ENCODE results near the gene CRELD2. TPM values are rescaled to one million over a fixed set of nuclear protein-coding genes. Genes with fewer than 3 reads are reported as not detected.

Gene CRELD2
- total and polyA plus RNA-seq, 8 donors: 19.4 to 83.0 (median 38.0) TPM

- Histone ChIP-seq H3K27ac (peak overlapping the region; percentile 94 to 98 (median 98)), H3K9me3 (no peaks in the 10 kb centered on the region), H3K27me3 (no peaks in the 10 kb centered on the region), H3K4me3 (peak overlapping the region; percentile 81 to 99 (median 88)), H3K36me3 (peaks cover 35 to 43% (median 39%) of the 10 kb centered on the region in 4 donors), H3K4me1 (peaks cover 63 to 78% (median 76%) of the 10 kb centered on the region in 4 donors)
- no peak for TF ChIP-seq POLR2A (IDR thresholded peaks at IDR 0.05)
- TF ChIP-seq, protein P1, sequence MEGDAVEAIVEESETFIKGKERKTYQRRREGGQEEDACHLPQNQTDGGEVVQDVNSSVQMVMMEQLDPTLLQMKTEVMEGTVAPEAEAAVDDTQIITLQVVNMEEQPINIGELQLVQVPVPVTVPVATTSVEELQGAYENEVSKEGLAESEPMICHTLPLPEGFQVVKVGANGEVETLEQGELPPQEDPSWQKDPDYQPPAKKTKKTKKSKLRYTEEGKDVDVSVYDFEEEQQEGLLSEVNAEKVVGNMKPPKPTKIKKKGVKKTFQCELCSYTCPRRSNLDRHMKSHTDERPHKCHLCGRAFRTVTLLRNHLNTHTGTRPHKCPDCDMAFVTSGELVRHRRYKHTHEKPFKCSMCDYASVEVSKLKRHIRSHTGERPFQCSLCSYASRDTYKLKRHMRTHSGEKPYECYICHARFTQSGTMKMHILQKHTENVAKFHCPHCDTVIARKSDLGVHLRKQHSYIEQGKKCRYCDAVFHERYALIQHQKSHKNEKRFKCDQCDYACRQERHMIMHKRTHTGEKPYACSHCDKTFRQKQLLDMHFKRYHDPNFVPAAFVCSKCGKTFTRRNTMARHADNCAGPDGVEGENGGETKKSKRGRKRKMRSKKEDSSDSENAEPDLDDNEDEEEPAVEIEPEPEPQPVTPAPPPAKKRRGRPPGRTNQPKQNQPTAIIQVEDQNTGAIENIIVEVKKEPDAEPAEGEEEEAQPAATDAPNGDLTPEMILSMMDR (IDR thresholded peaks at IDR 0.05): no peak
- no peak for TF ChIP-seq EP300 (IDR thresholded peaks at IDR 0.05)
- TF ChIP-seq POLR2AphosphoS5 (IDR thresholded peaks at IDR 0.05): no peak
- intact Hi-C loops (cut with DNase I; ENCODE audit: low total_unique reads): no loop called here
- WGBS, 5 donors: 22 to 53% (median 37%) methylated on average over 42 to 63 of the region's 63 CpGs
- peak; percentile 30 to 43 for DNase-seq
Observed at GRCh38 chr22:49962751-49963646, 44.6 kb downstream of the CRELD2 start.

DNA sequence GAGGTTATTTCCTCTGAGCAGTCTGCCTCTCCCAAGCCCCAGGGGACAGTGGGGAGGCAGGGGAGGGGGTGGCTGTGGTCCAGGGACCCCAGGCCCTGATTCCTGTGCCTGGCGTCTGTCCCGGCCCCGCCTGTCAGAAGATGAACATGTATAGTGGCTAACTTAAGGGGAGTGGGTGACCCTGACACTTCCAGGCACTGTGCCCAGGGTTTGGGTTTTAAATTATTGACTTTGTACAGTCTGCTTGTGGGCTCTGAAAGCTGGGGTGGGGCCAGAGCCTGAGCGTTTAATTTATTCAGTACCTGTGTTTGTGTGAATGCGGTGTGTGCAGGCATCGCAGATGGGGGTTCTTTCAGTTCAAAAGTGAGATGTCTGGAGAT, 45.2 kb downstream of the CRELD2 start:
- Histone ChIP-seq H3K4me1 (peaks cover 70 to 78% (median 76%) of the 10 kb centered on the region in 4 donors), H3K36me3 (peaks cover 35 to 43% (median 39%) of the 10 kb centered on the region in 4 donors), H3K4me3 (peak overlapping the region; percentile 81 to 99 (median 88)), H3K27ac (peak overlapping the region; percentile 94 to 98 (median 98)), H3K27me3 (no peaks in the 10 kb centered on the region), H3K9me3 (no peaks in the 10 kb centered on the region)
- intact Hi-C loops (cut with DNase I; ENCODE audit: low total_unique reads): no loop called here
- DNase-seq: peak; percentile 51 to 75
- 26 to 43% (median 29%) methylated on average over 6 of the region's 6 CpGs for WGBS, 5 donors
- TF ChIP-seq POLR2AphosphoS5 (IDR thresholded peaks at IDR 0.05) (peak in 1 of 3 donors; percentile 15), EP300 (IDR thresholded peaks at IDR 0.05) (no peak), POLR2A (IDR thresholded peaks at IDR 0.05) (no peak)

DNA sequence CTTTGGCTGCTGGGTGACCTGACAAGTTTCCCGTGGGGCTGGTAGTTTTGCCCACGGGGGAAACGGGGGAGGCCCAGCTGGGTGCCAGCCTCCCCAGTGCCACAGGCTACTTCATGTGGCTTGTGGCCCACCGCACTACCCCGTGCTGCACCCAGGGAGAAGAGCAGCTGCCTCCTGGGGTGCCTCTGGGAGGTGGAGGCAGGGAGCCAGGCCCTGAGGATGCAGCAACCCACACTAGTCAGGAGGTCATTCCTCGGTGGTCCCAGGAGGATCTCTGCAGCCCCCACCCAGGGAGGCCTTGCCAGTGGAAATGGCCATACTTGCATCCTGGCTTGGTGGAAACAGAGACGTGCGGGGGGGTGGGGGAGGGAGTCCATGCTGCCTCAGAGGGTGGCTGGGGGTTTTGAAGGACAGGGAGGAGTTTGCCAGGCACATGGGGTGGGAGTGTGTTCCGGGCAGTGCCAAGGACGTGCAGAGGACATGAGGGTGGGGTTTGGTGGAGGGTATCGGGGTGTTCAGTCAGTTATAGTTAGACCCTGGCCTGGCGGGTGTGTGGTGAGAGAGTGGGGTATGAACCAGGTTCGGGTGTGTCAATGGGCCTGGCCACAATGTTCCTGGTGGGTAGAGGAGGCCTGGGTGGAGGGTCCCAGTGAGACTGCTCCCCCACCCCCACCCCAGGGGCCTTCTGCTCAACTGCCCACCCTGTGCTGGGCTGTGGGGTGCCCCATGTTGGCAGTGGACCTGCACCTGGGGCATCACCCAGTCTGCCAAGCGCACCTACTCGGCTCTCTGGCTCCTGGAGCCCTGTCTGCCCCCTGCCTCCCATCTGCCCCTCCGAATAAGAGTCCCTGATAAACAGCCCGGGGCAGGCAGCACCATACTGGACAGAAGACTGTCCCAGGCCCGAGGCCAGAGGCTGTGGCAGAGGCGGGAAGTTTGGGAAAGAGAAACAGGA, 46.0 kb downstream of the CRELD2 start:
- Histone ChIP-seq H3K36me3 (peaks cover 35 to 43% (median 39%) of the 10 kb centered on the region in 4 donors), H3K27ac (peak overlapping the region; percentile 94 to 98 (median 98)), H3K4me3 (peak overlapping the region; percentile 81 to 99 (median 88)), H3K9me3 (no peaks in the 10 kb centered on the region), H3K27me3 (no peaks in the 10 kb centered on the region), H3K4me1 (peaks cover 66 to 77% (median 76%) of the 10 kb centered on the region in 4 donors)
- TF ChIP-seq, protein P1 (IDR thresholded peaks at IDR 0.05): no peak
- TF ChIP-seq EP300 (IDR thresholded peaks at IDR 0.05): no peak
- no peak for TF ChIP-seq POLR2A (IDR thresholded peaks at IDR 0.05)
- peak in 2 of 3 donors; percentile 2 to 34 for TF ChIP-seq POLR2AphosphoS5 (IDR thresholded peaks at IDR 0.05)
- peak; percentile 28 to 47 for DNase-seq
- WGBS, 5 donors: 43 to 56% (median 51%) methylated on average over 15 to 19 of the region's 19 CpGs
- intact Hi-C loops (cut with DNase I; ENCODE audit: low total_unique reads): no loop called here

- WGBS, 5 donors: 52 to 78% (median 64%) methylated on average over 10 to 22 of the region's 22 CpGs
- intact Hi-C loops (cut with DNase I; ENCODE audit: low total_unique reads): no loop called here
- Histone ChIP-seq H3K27ac (peak overlapping the region; percentile 94 to 98 (median 98)), H3K4me3 (peak overlapping the region; percentile 81 to 99 (median 88)), H3K9me3 (no peaks in the 10 kb centered on the region), H3K4me1 (peaks cover 69 to 79% (median 78%) of the 10 kb centered on the region in 4 donors), H3K36me3 (peaks cover 35 to 43% (median 39%) of the 10 kb centered on the region in 4 donors), H3K27me3 (no peaks in the 10 kb centered on the region)
- TF ChIP-seq POLR2A (IDR thresholded peaks at IDR 0.05): no peak
- TF ChIP-seq, protein P1 (IDR thresholded peaks at IDR 0.05): no peak
- TF ChIP-seq EP300 (IDR thresholded peaks at IDR 0.05): no peak
- TF ChIP-seq POLR2AphosphoS5 (IDR thresholded peaks at IDR 0.05): no peak
- peak; percentile 18 to 31 for DNase-seq
Observed at GRCh38 chr22:49965091-49966040, 46.9 kb downstream of the CRELD2 start.

Measured in stomach (tissue), 9 donors.